NCI-H1105 (cell line): ENCODE results near the gene CSNK1A1.
"Not testable (repeated sequence)": the region's sequence is repeated elsewhere in the genome, so short reads cannot be mapped to it uniquely, and the experiment has no call there.

ENCODE experiments used
- DNase-seq: peaks from one replicate; lab custom pipeline; 2025; lab: John Stamatoyannopoulos, UW

Gene CSNK1A1

DNA sequence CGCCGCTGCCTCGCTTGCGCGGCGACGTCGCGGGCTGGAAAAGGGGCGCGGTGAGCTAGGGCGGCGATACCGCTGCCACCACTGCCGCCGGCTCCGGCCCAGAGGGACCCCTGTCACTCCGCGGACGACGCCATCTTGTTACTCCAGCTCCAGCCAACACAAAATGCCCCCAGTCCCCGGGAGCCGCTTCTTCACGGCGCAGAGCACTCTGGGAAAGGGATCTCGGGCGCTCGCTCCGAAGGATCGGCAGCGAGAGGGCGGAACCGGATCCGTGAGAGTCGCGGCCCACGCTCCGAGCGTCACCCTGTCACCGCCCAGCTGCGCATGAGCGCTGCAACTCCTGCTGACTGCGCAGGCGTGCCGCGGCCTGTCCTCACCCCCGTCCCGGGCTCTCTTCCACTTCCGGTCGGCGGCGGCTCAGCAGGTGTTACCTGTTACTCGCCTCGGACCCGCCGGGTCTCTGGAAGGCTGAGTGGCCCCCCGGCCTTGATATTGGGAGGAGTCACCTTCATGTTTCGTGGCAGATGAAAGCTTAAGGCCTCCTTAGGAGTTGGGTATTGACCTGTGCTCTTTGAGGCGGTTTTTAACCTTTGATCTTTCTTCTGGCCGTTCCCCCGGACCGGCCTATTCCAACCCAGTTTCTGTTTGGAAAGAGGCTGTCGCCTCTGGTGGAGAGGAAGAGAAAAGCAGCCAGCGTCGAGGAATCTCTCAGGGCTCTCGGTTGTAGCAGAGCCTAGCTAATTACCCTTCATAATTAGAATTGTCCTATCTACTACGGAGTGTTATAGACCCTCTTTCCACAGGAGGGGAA is at the start of gene CSNK1A1:
Gene CSNK1A1, minus strand, starts transcription at position 213 of the 811 bp plus-strand sequence. CDS start 475 bp downstream, outside the sequence.
- peak; percentile 89 for DNase-seq

GRCh38 chr5:149600932-149601331 is 49.7 kb upstream of the CSNK1A1 start:
- DNase-seq, result no peak

GRCh38 chr5:149599375-149599774 is 48.1 kb upstream of the CSNK1A1 start:
- no peak for DNase-seq

DNA sequence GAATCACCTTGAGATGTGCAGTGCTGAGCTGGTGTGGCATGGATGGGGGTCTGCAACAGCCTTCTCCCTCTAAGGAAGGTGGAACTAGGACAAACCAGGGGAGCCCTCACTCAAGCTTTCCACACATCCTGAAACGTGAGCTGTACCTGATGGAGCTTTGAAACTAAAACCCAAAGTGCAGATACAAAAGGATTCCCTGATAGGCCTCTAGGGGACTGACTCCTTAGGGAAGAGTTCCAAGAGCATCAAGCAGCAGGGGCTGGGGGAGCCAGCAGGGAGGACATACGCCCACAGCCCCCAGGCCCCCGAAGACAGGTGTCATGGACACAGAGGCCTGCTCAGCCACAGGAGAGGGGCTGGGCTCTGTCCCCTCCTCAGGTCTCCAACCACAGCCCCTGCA is 47.7 kb upstream of the CSNK1A1 start:
- no peak for DNase-seq

DNA sequence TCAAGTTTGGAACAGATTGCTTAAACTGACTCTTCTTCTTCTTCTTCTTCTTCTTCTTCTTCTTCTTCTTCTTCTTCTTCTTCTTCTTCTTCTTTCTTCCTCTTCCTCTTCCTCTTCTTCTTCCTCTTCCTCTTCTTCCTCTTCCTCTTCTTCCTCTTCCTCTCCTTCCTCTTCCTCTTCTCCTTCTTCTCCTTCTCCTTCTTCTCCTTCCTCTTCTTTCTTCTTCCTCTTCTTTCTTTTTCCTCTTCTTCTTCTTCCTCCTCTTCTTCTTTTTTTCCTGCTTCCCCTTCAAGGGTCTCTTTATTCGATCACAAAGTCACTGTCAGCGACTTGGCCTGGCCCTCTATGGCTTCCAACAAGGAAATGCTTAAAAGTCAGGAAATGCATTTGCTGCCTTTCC is 47.0 kb upstream of the CSNK1A1 start:
- DNase-seq, result not testable (repeated sequence)

DNA sequence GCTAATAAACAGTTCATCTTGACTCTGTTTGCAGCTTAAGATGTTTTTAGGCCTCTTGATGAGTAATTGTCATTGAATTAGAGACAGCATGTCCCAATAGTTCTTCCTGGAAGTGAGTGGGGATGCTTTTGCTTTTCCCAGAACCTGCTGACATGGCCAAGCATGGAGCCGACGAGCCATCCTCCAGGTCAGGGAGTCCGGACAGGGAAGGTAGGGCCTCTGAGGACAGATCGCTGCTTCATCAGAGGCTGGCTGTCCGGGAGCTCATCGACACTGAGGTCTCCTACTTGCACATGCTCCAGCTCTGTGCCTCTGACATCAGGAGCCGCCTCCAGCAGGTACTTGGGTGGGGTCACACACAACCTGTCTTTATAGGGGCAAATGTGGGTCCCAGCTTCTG is 46.4 kb upstream of the CSNK1A1 start:
- DNase-seq, result no peak

DNA sequence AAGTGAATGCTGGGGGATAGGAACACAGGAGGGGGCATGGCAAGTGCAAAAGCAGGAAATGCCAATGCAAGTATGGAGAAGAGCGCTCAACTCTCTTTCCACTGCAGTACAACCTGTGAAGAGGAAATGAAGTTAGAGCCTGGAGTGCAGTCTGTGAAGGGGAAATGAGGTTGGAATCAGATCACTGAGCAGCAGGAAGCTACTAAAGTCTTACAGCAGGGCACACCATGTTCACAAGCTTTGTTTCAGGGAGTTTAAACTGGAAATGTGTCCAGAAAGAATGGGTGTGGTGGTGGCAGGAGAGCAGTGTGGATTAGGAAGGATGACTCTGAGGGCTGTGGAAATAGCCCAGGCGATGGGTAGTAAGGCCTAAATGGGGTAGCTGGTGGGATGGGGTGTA is 45.5 kb upstream of the CSNK1A1 start:
- DNase-seq, result no peak

DNA sequence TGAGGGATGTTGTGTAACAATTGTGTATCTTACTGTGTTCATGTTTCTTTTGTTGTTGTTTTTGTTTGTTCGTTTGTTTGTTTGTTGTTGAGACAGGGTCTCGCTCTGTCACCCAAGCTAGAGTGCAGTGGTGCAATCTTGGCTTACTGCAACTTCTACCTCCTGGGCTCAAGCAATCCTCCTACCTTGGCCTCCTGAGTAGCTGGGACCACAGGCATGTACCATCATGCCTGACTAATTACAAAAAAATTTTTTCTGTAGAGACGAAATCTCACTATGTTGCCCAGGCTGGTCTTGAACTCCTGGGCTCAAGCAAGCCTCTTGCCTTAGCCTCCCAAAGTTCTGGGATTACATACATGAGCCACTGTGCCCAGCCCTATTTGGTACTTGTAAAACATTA is 43.9 kb upstream of the CSNK1A1 start:
- DNase-seq, result not testable (repeated sequence)

- no peak for DNase-seq
These were observed 43.1 kb upstream of the CSNK1A1 start for GRCh38 chr5:149594206-149594895.

DNA sequence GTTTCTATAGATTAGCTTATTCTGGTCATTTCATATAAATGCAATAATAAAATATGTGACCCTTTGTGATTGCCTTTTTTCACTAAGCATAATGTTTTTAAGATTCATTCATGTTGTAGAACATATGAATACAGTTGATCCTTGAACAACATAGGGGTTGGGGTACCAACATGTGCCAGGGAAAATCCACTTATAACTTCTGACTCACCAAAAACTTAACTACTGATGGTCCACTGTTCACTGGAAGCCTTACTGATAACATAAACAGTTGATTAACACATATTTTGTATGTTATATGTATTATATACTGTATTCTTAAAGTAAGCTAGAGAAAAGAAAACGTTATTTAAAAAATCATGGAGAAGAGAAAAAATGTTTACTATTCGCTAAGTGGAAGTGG is 42.1 kb upstream of the CSNK1A1 start:
- no peak for DNase-seq

DNA sequence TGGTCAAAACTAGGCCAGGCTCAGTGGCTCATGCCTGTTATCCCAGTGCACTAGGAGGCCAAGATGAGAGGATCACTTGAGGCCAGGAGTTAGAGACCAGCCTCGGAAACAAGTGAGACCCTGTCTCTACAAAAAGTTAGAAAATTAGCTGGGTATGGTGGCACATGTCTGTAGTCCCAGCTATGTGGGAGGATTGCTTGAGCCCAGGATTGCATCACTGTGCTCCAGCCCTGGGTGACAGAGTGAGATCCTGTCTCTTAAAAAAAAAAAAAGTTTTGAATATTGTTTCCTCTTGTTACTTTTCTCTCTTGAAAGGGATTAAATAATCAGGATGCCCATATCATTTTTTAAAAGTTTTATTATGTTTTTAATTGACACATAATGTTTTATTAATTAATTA is 37.7 kb upstream of the CSNK1A1 start:
- DNase-seq, result no peak

DNA sequence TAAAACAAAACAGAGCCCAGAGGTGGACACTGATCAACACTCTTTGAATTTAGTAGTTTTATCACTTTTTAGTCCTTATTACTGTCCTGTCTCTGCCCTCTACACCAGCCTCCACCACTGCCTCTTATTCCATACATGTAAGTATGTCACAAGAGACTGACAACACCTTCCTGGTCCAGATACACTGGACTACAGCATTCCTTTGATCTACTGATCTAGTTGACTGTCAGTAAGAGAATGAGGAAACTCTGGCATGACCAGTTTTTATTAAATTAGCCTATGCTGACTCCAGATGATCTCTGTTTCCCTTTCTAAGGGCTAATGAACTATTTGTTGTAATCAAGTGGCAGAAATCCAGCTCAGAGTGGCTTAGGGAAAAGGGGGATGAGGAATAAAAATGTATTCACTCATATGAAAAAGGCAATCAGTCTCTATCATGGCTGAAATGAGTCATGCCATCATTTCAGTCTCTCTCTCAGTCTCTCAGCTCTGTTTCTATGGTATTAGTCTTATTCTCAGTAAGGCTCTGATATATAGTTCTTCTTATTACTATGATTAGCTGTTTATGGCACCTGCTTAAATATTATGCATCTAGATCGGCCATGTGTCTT is 35.6 kb upstream of the CSNK1A1 start:
- no peak for DNase-seq

DNA sequence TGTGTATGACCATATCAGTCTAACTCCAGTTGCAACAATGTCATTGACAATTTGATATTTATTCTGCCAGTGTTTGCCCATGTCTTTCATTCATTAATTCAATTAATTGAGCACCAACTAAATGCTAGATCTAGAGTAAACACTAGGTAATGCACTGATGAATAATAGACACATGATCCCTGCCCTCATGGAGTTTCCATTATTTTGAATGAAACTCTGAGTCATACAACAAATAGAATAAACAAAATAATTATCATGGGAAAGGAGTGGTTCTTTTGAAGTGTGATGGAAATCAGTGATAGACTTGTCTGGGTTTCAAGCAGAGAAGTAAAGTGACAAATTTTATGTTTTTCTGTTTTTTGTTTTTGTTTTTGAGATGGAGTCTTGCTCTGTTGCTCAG is 34.7 kb upstream of the CSNK1A1 start:
- DNase-seq, result no peak

GRCh38 chr5:149584121-149584520 is 32.9 kb upstream of the CSNK1A1 start:
- no peak for DNase-seq

- peak; percentile 14 for DNase-seq
These were observed 32.2 kb upstream of the CSNK1A1 start for GRCh38 chr5:149583394-149583793.

GRCh38 chr5:149581931-149582768 is 30.9 kb upstream of the CSNK1A1 start:
- DNase-seq, result no peak

DNA sequence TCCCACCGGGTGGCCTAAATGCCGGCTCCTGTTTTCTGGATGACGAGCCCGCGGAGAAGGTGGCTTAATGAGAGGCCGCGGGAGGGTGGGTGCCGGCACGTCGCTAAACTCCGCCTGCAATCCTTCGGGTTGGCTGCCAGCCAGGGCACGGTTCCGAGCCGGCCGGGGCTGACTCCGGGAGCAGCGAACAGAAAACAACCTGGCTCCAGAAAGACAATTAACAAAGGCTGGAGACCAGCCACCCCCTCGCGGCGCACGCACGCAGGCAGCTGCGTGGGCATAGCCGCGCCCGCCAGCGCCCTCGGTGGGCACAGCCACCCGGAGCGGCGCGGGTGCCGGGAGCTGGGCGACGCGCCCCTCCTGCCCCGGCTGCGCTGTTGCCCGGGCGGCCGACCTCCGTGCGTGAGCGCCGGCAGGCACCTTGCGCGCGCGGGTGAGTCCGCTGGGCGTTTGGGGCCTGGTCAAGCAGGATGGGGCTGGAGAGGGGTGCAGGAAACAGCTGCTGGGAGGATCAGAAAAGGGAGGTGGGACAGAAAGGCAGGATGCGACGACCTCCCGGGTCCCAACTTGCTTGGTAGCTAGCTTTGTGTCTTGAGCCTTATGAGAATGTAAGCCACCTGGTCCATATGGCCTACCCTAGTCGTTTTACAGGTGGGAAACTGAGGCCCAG is 30.1 kb upstream of the CSNK1A1 start, which contains the start of gene ARHGEF37:
Gene ARHGEF37, plus strand, starts transcription at position 307 of the 670 bp plus-strand sequence. CDS start 16,272 bp downstream, outside the sequence.
- DNase-seq, result peak; percentile 22

DNA sequence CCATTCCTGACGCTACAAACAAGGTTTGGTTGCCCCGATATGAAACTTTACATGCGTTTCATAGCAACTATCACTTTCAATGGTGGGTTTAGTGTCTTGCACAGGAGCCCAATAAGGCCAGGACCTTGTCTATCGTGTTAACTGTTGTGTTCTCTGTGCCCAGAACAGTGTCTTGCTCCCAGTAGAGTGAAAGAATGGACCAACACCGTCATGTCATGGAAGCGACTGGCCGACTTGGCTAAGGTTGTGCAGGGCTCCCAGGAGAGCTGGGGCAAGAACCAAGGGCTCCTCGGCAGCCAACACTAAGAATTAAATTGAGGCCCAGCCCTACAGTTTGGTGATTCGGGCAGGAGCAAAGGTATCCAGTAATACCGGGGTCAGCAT is 29.6 kb upstream of the CSNK1A1 start:
- DNase-seq, result no peak

DNA sequence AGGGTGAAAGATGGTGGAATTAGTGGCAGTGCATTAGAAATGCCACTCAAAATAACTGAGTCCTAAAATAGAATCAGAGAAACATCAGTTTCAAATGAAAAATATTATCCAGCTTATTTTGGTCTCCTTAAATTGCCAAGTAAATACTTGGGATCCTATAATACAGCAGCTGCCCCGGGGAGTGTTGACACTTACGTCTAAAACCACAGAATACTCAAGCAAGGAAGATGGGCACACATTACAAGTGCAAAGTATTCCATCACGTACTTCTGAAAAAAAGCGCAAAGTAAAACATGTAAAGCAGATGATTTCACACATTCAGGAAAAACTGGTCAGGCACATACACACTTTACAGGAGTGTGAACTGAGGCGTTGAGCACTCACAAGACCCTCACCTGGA is 27.7 kb upstream of the CSNK1A1 start:
- no peak for DNase-seq

DNA sequence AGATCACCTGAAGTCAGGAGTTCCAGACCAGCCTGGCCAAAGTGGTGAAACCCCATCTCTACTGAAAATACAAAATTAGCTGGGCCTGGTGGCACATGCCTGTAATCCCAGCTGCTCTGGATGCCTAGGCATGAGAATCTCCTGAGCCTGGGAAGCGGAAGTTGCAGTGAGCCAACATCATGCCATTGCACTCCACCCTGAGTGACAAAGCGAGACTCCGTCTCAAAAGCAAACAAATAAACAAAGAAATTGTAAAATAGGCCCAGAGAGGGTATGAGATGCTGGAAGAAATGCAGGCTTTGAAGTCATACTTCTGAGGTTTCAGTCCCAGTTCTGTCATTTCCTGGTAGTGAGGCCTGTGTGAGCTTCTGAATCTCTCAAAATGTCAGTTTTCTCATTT is 24.8 kb upstream of the CSNK1A1 start:
- no peak for DNase-seq

GRCh38 chr5:149575131-149575530 is 23.9 kb upstream of the CSNK1A1 start:
- DNase-seq, result no peak
